BLaER1 treated with 17β-estradiol and CSF1 and Interleukin-3, amounts not matched to agents 10 nM and 100 nM (cell line): Measurements from ENCODE around the gene MARCO.
"Not testable (repeated sequence)": the region's sequence is repeated elsewhere in the genome, so short reads cannot be mapped to it uniquely, and the experiment has no call there.

Source experiments
- H3K27ac ChIP-seq, 11 experiments: shearing (Covaris generic); formaldehyde crosslinking; 2 replicates each; pipeline ENCODE4 v1.8.1; 2022
- H3K27me3 ChIP-seq, 11 experiments: shearing (Covaris generic); formaldehyde crosslinking; 2 replicates each; pipeline ENCODE4 v1.8.1; 2022
- H3K36me3 ChIP-seq, 11 experiments: shearing (Covaris generic); formaldehyde crosslinking; 2 replicates each; pipeline ENCODE4 v1.8.1; 2022
- H3K4me1 ChIP-seq, 10 experiments: shearing (Covaris generic); formaldehyde crosslinking; 2 replicates each; pipeline ENCODE4 v1.8.1; 2022
- H3K4me2 ChIP-seq, 11 experiments: shearing (Covaris generic); formaldehyde crosslinking; 2 replicates each; pipeline ENCODE4 v1.8.1; 2022
- H3K4me3 ChIP-seq, 10 experiments: shearing (Covaris generic); formaldehyde crosslinking; 2 replicates each; pipeline ENCODE4 v1.8.1; 2022
- H3K9ac ChIP-seq, 11 experiments: shearing (Covaris generic); formaldehyde crosslinking; 2 replicates each; pipeline ENCODE4 v1.8.1; 2022
- H3K9me3 ChIP-seq, 11 experiments: shearing (Covaris generic); formaldehyde crosslinking; replicated peaks in 1 of 11; 2 replicates each; pipeline ENCODE4 v1.8.1; 2022
- H4K20me1 ChIP-seq, 11 experiments: shearing (Covaris generic); formaldehyde crosslinking; 2 replicates each; pipeline ENCODE4 v1.8.1; 2022
- Cebpa-rat ChIP-seq, 11 experiments: shearing (Covaris generic); IDR thresholded peaks; 2 replicates each; pipeline ENCODE4 v1.8.1; 2022

The MARCO gene

DNA sequence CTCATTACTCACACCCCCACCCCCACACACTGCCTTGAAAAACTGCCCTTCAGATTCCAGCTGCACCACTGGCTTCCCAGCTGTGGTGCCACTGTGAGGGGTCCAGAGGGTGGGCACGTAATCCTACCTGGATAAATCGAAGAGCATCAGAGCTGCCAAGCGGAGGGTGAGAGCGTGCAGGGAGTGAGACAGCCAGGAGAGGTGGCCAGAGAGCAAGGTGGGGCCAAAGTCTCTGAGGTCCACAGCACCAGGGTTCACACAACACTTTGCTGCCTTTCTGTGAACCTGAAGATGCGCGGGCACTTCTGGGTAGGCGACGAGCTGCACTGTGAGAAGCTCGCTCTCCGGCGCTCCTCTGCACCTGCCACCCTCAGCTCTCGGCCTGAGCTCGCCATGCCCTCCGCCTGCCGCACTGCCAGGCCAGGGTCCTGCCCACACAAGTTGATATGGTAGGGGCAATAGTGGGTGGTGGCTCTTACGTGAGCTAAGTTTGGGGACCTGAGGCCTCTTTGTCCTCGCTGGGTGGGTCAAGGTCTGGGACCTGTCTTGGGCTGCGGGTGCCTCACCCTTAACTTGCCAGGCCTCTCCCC is 83.9 kb downstream of the MARCO start:
- Histone ChIP-seq H3K9ac (no peak overlapping the region), H3K4me2 (no peak overlapping the region), H3K36me3 (no peaks in the 10 kb centered on the region), H3K27me3 (no peaks in the 10 kb centered on the region), H3K4me1 (no peaks in the 10 kb centered on the region), H3K27ac (no peak overlapping the region), H4K20me1 (no peaks in the 10 kb centered on the region), H3K9me3 (no peaks in the 10 kb centered on the region), H3K4me3 (no peak overlapping the region)
- TF ChIP-seq Cebpa-rat (IDR thresholded peaks at IDR 0.05): no peak

- Histone ChIP-seq H3K9me3 (no peaks in the 10 kb centered on the region), H4K20me1 (no peaks in the 10 kb centered on the region), H3K4me1 (no peaks in the 10 kb centered on the region), H3K27me3 (no peaks in the 10 kb centered on the region), H3K4me3 (no peak overlapping the region), H3K36me3 (no peaks in the 10 kb centered on the region), H3K4me2 (no peak overlapping the region), H3K9ac (no peak overlapping the region), H3K27ac (no peak overlapping the region)
- TF ChIP-seq Cebpa-rat (IDR thresholded peaks at IDR 0.05): no peak
Measured at GRCh38 chr2:119026890-119027289, 84.9 kb downstream of the MARCO start.

DNA sequence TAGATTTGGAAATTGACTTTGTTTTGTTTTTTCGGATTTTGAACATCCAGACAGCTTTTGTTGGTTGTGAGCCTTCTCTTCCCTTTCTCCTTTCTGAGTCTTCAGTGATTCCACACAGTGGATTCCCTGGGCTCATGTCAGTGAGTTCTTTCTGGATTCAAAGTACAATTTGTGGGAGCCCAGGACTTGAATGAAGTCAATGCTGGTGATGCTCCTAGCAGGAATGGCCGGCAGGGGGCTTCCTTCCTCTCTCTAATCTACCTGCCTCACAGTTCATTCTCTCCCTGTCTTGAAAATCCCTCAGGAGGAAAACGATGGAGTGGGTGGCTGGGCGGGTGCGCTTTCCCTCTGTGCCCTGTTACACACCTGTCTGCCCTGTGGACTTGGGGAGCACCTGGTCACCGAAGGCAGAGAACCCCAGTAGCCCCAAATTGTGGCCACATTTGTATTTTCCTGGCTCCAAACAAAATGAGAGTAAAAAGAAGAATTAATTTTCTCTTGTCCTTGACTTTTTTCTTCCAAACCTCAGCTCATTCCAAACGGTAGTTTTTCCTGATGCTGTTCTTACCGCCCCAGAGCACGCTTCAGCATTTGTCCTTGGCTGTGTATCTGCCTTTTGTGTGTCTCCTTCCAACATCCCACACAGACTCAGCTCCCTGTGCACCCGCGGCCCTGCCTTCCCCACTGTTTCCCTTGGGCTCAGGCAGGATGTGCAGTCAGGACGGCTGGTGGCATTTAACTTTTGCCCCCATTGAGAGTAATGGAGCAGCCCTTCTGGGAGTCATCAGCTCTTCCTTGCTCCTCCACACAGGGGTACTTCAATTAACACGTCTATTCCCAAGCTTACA is 86.6 kb downstream of the MARCO start:
- peaks cover 0 to 7% (median 0%) of the 10 kb centered on the region in 11 experiments; a peak in 5 of 22 replicates for H3K9me3 ChIP-seq
- H3K27me3 ChIP-seq: no peaks in the 10 kb centered on the region
- no peaks in the 10 kb centered on the region for H4K20me1 ChIP-seq
- H3K4me2 ChIP-seq: no peak overlapping the region
- no peak for TF ChIP-seq Cebpa-rat (IDR thresholded peaks at IDR 0.05)
- no peak overlapping the region for H3K27ac ChIP-seq
- H3K4me1 ChIP-seq: no peaks in the 10 kb centered on the region
- H3K4me3 ChIP-seq: no peak overlapping the region
- no peak overlapping the region for H3K9ac ChIP-seq
- H3K36me3 ChIP-seq: no peaks in the 10 kb centered on the region

- Histone ChIP-seq H4K20me1 (no peaks in the 10 kb centered on the region), H3K9me3 (peaks cover 0 to 12% (median 0%) of the 10 kb centered on the region in 11 experiments; a peak in 8 of 22 replicates), H3K4me2 (no peak overlapping the region), H3K36me3 (no peaks in the 10 kb centered on the region), H3K4me3 (no peak overlapping the region), H3K27me3 (no peaks in the 10 kb centered on the region), H3K4me1 (no peaks in the 10 kb centered on the region), H3K27ac (no peak overlapping the region), H3K9ac (no peak overlapping the region)
- no peak for TF ChIP-seq Cebpa-rat (IDR thresholded peaks at IDR 0.05)
Measured at GRCh38 chr2:119029297-119029696, 87.3 kb downstream of the MARCO start.

GRCh38 chr2:119037922-119038321 is 95.9 kb downstream of the MARCO start:
- H3K4me1 ChIP-seq, H3K27me3 ChIP-seq, H3K9ac ChIP-seq: not testable (repeated sequence)

GRCh38 chr2:119040730-119041129 is 98.7 kb downstream of the MARCO start:
- peaks cover 0 to 20% (median 0%) of the 10 kb centered on the region in 11 experiments; a peak in 4 of 22 replicates for H3K9me3 ChIP-seq
- H3K27me3 ChIP-seq: no peaks in the 10 kb centered on the region
- H3K4me3 ChIP-seq: no peak overlapping the region
- no peak overlapping the region for H3K4me2 ChIP-seq
- no peak overlapping the region for H3K27ac ChIP-seq
- no peaks in the 10 kb centered on the region for H4K20me1 ChIP-seq
- no peaks in the 10 kb centered on the region for H3K36me3 ChIP-seq
- no peak for TF ChIP-seq Cebpa-rat (IDR thresholded peaks at IDR 0.05)
- no peaks in the 10 kb centered on the region for H3K4me1 ChIP-seq
- no peak overlapping the region for H3K9ac ChIP-seq

More at GRCh38 chr2:119037922-119038321, 95.9 kb downstream of the MARCO start:
- not testable (repeated sequence) for H4K20me1 ChIP-seq, H3K27ac ChIP-seq, H3K4me2 ChIP-seq, H3K36me3 ChIP-seq, H3K4me3 ChIP-seq
- H3K9me3 ChIP-seq: peaks cover 0 to 34% (median 12%) of the 10 kb centered on the region in 11 experiments; a peak in 13 of 22 replicates
